ENCODE measurements around the gene IRGC.

IRGC gene

DNA sequence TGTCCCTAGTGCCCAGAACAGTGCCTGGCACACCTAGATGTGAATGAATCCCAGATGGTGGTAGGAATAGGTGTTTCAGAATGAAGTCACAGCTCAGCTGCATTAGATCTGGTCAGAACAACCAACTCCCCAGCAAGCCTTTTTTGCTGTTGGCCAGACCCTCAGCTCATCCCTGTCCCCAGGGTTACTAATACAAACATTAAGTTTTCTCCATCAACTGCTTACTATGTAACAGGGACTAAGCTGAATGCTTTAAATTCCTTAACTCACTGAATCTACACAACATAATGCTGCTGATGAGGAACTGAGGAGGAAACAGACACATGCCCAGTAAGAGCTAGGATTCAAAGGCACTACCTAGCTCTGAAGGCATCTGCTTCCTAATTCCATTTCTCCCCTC, 20.1 kb downstream of the IRGC start:
- no peak for TF ChIP-seq SIN3A (IDR thresholded peaks at IDR 0.05; ENCODE audit: borderline replicate concordance, insufficient read depth, low read length)
- TF ChIP-seq POLR2AphosphoS5 (IDR thresholded peaks at IDR 0.05; ENCODE audit: low read depth, low read length): no peak
- no peak for TF ChIP-seq FOXP2 (optimal IDR thresholded peaks at IDR 0.05; ENCODE audit: borderline replicate concordance, extremely low read depth, extremely low read length, insufficient read depth)
- TF ChIP-seq, protein P1, sequence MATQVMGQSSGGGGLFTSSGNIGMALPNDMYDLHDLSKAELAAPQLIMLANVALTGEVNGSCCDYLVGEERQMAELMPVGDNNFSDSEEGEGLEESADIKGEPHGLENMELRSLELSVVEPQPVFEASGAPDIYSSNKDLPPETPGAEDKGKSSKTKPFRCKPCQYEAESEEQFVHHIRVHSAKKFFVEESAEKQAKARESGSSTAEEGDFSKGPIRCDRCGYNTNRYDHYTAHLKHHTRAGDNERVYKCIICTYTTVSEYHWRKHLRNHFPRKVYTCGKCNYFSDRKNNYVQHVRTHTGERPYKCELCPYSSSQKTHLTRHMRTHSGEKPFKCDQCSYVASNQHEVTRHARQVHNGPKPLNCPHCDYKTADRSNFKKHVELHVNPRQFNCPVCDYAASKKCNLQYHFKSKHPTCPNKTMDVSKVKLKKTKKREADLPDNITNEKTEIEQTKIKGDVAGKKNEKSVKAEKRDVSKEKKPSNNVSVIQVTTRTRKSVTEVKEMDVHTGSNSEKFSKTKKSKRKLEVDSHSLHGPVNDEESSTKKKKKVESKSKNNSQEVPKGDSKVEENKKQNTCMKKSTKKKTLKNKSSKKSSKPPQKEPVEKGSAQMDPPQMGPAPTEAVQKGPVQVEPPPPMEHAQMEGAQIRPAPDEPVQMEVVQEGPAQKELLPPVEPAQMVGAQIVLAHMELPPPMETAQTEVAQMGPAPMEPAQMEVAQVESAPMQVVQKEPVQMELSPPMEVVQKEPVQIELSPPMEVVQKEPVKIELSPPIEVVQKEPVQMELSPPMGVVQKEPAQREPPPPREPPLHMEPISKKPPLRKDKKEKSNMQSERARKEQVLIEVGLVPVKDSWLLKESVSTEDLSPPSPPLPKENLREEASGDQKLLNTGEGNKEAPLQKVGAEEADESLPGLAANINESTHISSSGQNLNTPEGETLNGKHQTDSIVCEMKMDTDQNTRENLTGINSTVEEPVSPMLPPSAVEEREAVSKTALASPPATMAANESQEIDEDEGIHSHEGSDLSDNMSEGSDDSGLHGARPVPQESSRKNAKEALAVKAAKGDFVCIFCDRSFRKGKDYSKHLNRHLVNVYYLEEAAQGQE (IDR thresholded peaks at IDR 0.05; ENCODE audit: insufficient read depth in 1 of 2, low read depth in 2 of 2, low read length in 2 of 2): no peak
- no peak for TF ChIP-seq TAF1 (IDR thresholded peaks at IDR 0.05; ENCODE audit: borderline replicate concordance, insufficient read depth, low read length)

GRCh38 chr19:43738780-43739211, 22.9 kb downstream of the IRGC start:
- TF ChIP-seq SIN3A (IDR thresholded peaks at IDR 0.05; ENCODE audit: borderline replicate concordance, insufficient read depth, low read length) (no peak), FOXP2 (optimal IDR thresholded peaks at IDR 0.05; ENCODE audit: borderline replicate concordance, extremely low read depth, extremely low read length, insufficient read depth) (no peak), TAF1 (IDR thresholded peaks at IDR 0.05; ENCODE audit: borderline replicate concordance, insufficient read depth, low read length) (no peak), POLR2AphosphoS5 (IDR thresholded peaks at IDR 0.05; ENCODE audit: low read depth, low read length) (no peak)
- TF ChIP-seq, protein P1 (IDR thresholded peaks at IDR 0.05; ENCODE audit: insufficient read depth in 1 of 2, low read depth in 2 of 2, low read length in 2 of 2): no peak

GRCh38 chr19:43739439-43740235, 23.8 kb downstream of the IRGC start:
- no peak for TF ChIP-seq TAF1 (IDR thresholded peaks at IDR 0.05; ENCODE audit: borderline replicate concordance, insufficient read depth, low read length)
- TF ChIP-seq POLR2AphosphoS5 (IDR thresholded peaks at IDR 0.05; ENCODE audit: low read depth, low read length): no peak
- TF ChIP-seq, protein P1 (IDR thresholded peaks at IDR 0.05; ENCODE audit: insufficient read depth in 1 of 2, low read depth in 2 of 2, low read length in 2 of 2): no peak
- TF ChIP-seq FOXP2 (optimal IDR thresholded peaks at IDR 0.05; ENCODE audit: borderline replicate concordance, extremely low read depth, extremely low read length, insufficient read depth): no peak

DNA sequence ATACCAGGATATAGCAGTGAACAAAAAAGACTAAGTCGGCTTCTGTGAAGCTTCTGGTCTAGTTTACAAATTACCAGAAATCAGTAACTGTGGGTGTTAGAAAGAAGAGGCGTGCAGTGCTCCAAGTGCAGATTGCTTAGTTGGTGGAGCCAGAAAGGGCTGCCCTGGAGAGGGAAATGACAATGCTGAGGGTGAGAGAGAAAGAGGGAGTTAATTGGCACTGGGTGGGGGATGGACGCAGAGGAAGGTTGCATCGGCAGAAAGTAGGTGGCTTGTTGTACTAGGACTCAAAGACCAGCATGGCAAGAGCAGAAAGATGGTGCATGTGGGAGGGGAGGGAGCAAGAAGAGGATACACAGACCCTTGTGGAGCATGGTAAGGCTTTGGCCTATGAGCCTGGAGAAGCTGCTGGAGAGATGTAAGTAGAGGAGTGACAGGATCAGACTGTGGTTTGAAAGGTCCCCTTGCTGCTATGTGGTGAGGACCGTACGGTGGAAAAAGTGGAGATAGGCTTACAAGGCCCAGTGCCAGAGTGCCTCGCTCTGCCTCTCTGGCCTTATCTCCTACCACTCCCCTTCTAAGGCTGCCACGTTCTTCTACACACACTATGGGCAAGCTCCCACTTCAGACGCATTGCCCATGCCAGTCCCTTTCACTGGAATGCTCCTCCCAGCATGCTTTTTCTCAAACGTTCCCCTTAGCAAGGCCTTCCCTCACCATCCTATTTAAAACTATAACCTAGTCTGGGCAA, 25.4 kb downstream of the IRGC start:
- TF ChIP-seq POLR2AphosphoS5 (IDR thresholded peaks at IDR 0.05; ENCODE audit: low read depth, low read length): no peak
- no peak for TF ChIP-seq TAF1 (IDR thresholded peaks at IDR 0.05; ENCODE audit: borderline replicate concordance, insufficient read depth, low read length)
- TF ChIP-seq, protein P1 (IDR thresholded peaks at IDR 0.05; ENCODE audit: insufficient read depth in 1 of 2, low read depth in 2 of 2, low read length in 2 of 2): no peak
- no peak for TF ChIP-seq SIN3A (IDR thresholded peaks at IDR 0.05; ENCODE audit: borderline replicate concordance, insufficient read depth, low read length)
- no peak for TF ChIP-seq FOXP2 (optimal IDR thresholded peaks at IDR 0.05; ENCODE audit: borderline replicate concordance, extremely low read depth, extremely low read length, insufficient read depth)
